Stimulated activated CD4-positive, alpha-beta T cell treated with anti-CD3 and anti-CD28 coated beads, Interleukin-2, amount 100 ng/mL, for 48 hours (primary cell): ENCODE measurements around the gene CTSV.
"Not testable (repeated sequence)": the region's sequence is repeated elsewhere in the genome, so short reads cannot be mapped to it uniquely, and the experiment has no call there.

Experiments
- DNase-seq, 2 donors: peaks; one replicate each; pipeline ENCODE4 v3.0.0-alpha.2; 2020

The CTSV gene

GRCh38 chr9:97039514-97039860, 545 bp upstream of the CTSV start:
- no peak for DNase-seq

GRCh38 chr9:97023505-97023904, 15.4 kb downstream of the CTSV start:
- not testable (repeated sequence) for DNase-seq

GRCh38 chr9:97013151-97014132, 25.5 kb downstream of the CTSV start:
- peak; percentile 56 to 58 for DNase-seq

- DNase-seq = not testable (repeated sequence)
Measured at GRCh38 chr9:97012617-97013016, 26.3 kb downstream of the CTSV start.

- not testable (repeated sequence) for DNase-seq
Measured at GRCh38 chr9:97002195-97002594, 36.7 kb downstream of the CTSV start.

- not testable (repeated sequence) for DNase-seq
Measured at GRCh38 chr9:97001338-97001737, 37.6 kb downstream of the CTSV start.

- DNase-seq = not testable (repeated sequence)
Measured at GRCh38 chr9:97000139-97000787, 38.7 kb downstream of the CTSV start.

GRCh38 chr9:96999733-97000132, 39.2 kb downstream of the CTSV start:
- not testable (repeated sequence) for DNase-seq

- DNase-seq = not testable (repeated sequence)
Measured at GRCh38 chr9:96997009-96997701, 41.8 kb downstream of the CTSV start.

GRCh38 chr9:96994531-96995016, 44.4 kb downstream of the CTSV start:
- not testable (repeated sequence) for DNase-seq

GRCh38 chr9:96992303-96992702, 46.6 kb downstream of the CTSV start:
- not testable (repeated sequence) for DNase-seq

GRCh38 chr9:96989747-96990318, 49.1 kb downstream of the CTSV start:
- not testable (repeated sequence) for DNase-seq

- DNase-seq = not testable (repeated sequence)
Measured at GRCh38 chr9:96984887-96985286, 54.1 kb downstream of the CTSV start.

GRCh38 chr9:96984139-96984538, 54.8 kb downstream of the CTSV start:
- not testable (repeated sequence) for DNase-seq

GRCh38 chr9:96983496-96984122, 55.3 kb downstream of the CTSV start:
- DNase-seq = not testable (repeated sequence)
